ENCODE data around the gene CACNA1H.

- TF ChIP-seq EP300 (IDR thresholded peaks at IDR 0.05) (no peak), POLR2A (IDR thresholded peaks at IDR 0.05; ENCODE audit: low read depth) (no peak), POLR2AphosphoS5 (IDR thresholded peaks at IDR 0.05) (no peak)
- TF ChIP-seq, protein P1, sequence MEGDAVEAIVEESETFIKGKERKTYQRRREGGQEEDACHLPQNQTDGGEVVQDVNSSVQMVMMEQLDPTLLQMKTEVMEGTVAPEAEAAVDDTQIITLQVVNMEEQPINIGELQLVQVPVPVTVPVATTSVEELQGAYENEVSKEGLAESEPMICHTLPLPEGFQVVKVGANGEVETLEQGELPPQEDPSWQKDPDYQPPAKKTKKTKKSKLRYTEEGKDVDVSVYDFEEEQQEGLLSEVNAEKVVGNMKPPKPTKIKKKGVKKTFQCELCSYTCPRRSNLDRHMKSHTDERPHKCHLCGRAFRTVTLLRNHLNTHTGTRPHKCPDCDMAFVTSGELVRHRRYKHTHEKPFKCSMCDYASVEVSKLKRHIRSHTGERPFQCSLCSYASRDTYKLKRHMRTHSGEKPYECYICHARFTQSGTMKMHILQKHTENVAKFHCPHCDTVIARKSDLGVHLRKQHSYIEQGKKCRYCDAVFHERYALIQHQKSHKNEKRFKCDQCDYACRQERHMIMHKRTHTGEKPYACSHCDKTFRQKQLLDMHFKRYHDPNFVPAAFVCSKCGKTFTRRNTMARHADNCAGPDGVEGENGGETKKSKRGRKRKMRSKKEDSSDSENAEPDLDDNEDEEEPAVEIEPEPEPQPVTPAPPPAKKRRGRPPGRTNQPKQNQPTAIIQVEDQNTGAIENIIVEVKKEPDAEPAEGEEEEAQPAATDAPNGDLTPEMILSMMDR (IDR thresholded peaks at IDR 0.05), result no peak
Measured at GRCh38 chr16:1171001-1171400, 18.1 kb downstream of the CACNA1H start.
